Tibial nerve (tissue), 4 donors: ENCODE data around the gene SDR39U1. TPM values are rescaled to one million over a fixed set of nuclear protein-coding genes. Genes with fewer than 3 reads are reported as not detected.
A peak's percentile ranks its signal among the peaks of the same experiment; 100 is the strongest.
"Not testable (repeated sequence)": the region's sequence is repeated elsewhere in the genome, so short reads cannot be mapped to it uniquely, and the experiment has no call there.

Experiments used
- DNase-seq, 2 donors: peaks; one replicate each; pipeline ENCODE4 v3.0.0-alpha.2; 2019; ENCODE audit warnings: low spot score in 2 of 2
- H3K27ac ChIP-seq, 4 donors: fragments of 200-600 bp; sonication (generic) in 3 of 4; one replicate each; pipeline ENCODE4 v1.5.1; 2017 to 2019; ENCODE audit warnings: mild to moderate bottlenecking in 1 of 4
- H3K27me3 ChIP-seq, 2 donors: fragments of 200-600 bp; sonication (generic) in 1 of 2; one replicate each; pipeline versions ENCODE4 v1.5.1 to v1.6.0; 2017 to 2019
- H3K36me3 ChIP-seq, 3 donors: fragments of 200-600 bp; sonication (generic); one replicate each; pipeline ENCODE4 v1.5.1; 2018 to 2019
- H3K4me1 ChIP-seq, 4 donors: fragments of 200-600 bp; sonication (generic) in 3 of 4; one replicate each; pipeline ENCODE4 v1.5.1; 2017 to 2019
- H3K4me3 ChIP-seq, 4 donors: fragments of 200-600 bp; sonication (generic) in 3 of 4; one replicate each; pipeline ENCODE4 v1.5.1; 2017 to 2019; ENCODE audit warnings: mild to moderate bottlenecking in 1 of 4, moderate library complexity in 1 of 4
- H3K9me3 ChIP-seq, 4 donors: fragments of 200-600 bp; sonication (generic) in 3 of 4; one replicate each; pipeline ENCODE4 v1.5.1; 2017 to 2019
- EP300 ChIP-seq, 2 donors: sonication (generic); formaldehyde crosslinking; IDR thresholded peaks; one replicate each; pipeline ENCODE4 v1.6.1; 2017; ENCODE audit warnings: antibody characterized with exemption in 2 of 2, mild to moderate bottlenecking in 1 of 2
- POLR2A ChIP-seq, 2 donors: fragments of 450-650 bp; IDR thresholded peaks; one replicate each; pipeline ENCODE4 v1.6.1; 2017; ENCODE audit warnings: antibody characterized with exemption in 2 of 2, mild to moderate bottlenecking in 2 of 2, moderate library complexity in 2 of 2
- WGBS, 2 donors: methylation state at CpG; one replicate each; pipeline ENCODE4 v1.1.5; 2018; 5-methylcytosine and 5-hydroxymethylcytosine counted together
- total RNA-seq, 4 donors: library from RNA; depleted of rRNA; stranded (reverse); fragments of >200 nt; gene quantifications; one replicate each; pipeline ENCODE4 v1.1.0, GENCODE V29; 2016
- TF ChIP-seq, protein P1 (sequence below), 5 experiments: fragments of 200-600 bp in 3 of 5; fragments of 450-650 bp in 2 of 5; sonication (generic) in 3 of 5; IDR thresholded peaks; one replicate each; pipeline ENCODE4 v1.5.1; 2016 to 2019; ENCODE audit warnings: antibody characterized with exemption in 5 of 5, mild to moderate bottlenecking in 3 of 5, moderate library complexity in 2 of 5

Gene SDR39U1, protein sequence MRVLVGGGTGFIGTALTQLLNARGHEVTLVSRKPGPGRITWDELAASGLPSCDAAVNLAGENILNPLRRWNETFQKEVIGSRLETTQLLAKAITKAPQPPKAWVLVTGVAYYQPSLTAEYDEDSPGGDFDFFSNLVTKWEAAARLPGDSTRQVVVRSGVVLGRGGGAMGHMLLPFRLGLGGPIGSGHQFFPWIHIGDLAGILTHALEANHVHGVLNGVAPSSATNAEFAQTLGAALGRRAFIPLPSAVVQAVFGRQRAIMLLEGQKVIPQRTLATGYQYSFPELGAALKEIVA
- total RNA-seq: 10 to 100 TPM; 37.9 to 64.9 (median 60.8) TPM

DNA sequence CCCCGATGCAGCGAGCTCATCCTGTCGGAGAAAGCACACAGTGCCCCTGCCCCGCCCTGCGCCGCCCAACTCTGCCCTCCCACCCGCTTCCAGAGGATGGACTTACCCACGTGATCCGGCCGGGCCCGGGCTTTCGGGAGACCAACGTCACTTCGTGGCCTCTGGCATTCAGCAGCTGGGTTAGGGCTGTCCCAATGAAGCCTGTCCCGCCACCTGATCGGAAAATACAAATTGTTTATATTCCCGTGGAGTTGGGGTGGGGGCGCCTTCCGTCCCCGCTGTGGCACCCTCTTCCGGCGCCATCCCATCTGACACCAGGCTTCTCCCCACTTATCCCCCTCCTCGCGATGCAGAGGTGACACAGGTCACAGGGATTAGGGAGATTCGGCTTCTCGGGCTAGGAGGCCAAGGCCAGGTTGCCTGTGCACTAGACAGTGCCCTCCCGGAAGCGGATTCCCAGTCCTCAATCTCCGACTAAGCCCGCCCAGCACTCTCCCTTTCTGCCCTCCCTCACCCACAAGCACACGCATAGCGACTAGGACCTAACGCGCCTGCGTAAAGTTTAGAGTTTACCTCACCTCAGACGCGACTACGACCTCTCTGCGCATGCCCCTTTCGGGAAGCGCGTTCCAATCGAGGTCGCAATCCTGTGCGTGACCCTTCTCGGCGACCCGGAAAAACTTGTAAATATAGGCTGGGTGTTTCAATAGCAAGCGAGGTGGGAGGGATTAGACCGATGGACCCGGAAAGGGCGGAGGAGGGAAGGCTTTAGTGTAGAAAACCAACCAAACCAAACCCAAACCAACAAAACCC is at the start of gene SDR39U1:
TSS of gene SDR39U1 (minus strand) at position 537 of the 813 bp plus-strand sequence. CDS start at position 530, 7 bp downstream.
- WGBS, 2 donors: 0 to 1% methylated on average over 45 to 49 of the region's 52 CpGs
- Histone ChIP-seq H3K4me3 (peak within 1 kb of the TSS; percentile 58 to 90 (median 69)), H3K9me3 (no peaks in the 10 kb centered on the region), H3K36me3 (peaks cover 0 to 38% (median 16%) of the 10 kb centered on the region in 3 donors), H3K27ac (peak within 1 kb of the TSS; percentile 98 to 100 (median 98)), H3K4me1 (peaks cover 0 to 49% (median 21%) of the 10 kb centered on the region in 4 donors), H3K27me3 (no peaks in the 10 kb centered on the region)
- peak; percentile 91 to 96 for DNase-seq
- TF ChIP-seq EP300 (IDR thresholded peaks at IDR 0.05): peak; percentile 57 to 98
- TF ChIP-seq, protein P1, sequence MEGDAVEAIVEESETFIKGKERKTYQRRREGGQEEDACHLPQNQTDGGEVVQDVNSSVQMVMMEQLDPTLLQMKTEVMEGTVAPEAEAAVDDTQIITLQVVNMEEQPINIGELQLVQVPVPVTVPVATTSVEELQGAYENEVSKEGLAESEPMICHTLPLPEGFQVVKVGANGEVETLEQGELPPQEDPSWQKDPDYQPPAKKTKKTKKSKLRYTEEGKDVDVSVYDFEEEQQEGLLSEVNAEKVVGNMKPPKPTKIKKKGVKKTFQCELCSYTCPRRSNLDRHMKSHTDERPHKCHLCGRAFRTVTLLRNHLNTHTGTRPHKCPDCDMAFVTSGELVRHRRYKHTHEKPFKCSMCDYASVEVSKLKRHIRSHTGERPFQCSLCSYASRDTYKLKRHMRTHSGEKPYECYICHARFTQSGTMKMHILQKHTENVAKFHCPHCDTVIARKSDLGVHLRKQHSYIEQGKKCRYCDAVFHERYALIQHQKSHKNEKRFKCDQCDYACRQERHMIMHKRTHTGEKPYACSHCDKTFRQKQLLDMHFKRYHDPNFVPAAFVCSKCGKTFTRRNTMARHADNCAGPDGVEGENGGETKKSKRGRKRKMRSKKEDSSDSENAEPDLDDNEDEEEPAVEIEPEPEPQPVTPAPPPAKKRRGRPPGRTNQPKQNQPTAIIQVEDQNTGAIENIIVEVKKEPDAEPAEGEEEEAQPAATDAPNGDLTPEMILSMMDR (IDR thresholded peaks at IDR 0.05): peak in 2 of 5 experiments; percentile 21 to 26
- TF ChIP-seq POLR2A (IDR thresholded peaks at IDR 0.05): peak; percentile 81 to 95

DNA sequence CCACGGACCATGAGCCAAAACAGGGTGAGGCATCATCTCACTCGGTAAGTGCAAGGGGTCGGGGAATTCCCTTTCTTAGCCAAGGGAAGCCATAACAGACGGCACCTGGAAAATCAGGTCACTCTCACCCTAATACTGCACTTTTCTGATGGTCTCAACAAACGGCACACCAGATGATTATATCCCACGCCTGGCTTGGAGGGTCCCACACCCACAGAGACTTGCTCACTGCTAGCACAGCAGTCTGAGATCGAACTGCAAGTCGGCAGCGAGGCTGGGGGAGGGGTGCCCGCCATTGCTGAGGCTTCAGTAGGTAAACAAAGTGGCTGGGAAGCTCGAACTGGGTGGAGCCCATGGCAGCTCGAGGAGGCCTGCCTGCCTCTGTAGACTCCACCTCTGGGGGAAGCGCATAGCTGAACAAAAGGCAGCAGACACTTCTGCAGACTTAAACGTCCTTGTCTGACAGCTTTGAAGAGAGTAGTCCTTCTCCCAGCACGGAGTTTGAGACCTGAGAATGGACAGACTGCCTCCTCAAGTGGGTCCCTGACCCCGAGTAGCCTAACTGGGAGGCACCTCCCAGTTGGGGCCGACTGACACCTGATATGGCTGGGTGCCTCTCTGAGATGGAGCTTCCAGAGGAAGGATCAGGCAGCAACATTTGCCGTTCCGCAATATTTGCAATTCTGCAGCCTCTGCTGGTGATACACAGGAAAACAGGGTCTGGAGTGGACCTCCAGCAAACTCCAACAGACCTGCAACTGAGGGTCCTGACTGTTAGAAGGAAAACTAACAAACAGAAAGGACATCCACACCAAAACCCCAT is 49.2 kb upstream of the SDR39U1 start:
- H3K27me3 ChIP-seq, DNase-seq, H3K4me3 ChIP-seq, H3K4me1 ChIP-seq, H3K36me3 ChIP-seq, H3K27ac ChIP-seq: not testable (repeated sequence)
- peaks cover 0 to 25% (median 0%) of the 10 kb centered on the region in 4 donors for H3K9me3 ChIP-seq
- 79 to 83% methylated on average over 18 to 19 of the region's 19 CpGs for WGBS, 2 donors

DNA sequence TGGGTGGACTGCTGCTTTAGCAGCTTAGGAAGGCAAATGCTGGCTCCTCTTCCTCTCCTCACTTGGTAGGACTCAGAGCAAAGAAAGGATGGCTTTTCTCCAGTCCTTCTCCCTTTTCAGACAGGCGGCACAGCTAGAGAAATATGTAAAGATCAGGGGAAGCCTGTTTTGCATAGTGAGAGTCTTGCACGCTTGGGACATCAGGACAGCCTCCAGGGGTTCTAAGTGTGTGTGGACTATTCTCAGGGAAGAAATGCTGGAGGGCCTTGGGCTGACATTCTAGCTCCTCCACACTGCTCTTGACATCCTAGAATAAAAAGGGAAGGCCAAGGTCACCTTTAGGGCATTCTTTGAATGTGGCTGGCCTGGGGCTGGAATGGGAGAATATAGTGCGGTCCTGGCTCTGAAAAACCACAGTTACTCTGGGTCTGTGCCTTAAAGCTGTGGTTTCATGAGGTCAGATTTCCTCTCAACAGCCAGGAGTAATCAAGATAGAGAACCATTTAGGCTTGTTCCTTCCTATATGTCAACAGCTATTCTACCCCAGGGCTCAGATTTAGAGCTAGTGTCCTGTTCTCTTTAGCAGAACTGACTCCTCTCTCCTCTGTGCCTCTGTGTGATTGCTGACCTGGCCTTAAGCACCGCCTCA is 41.2 kb upstream of the SDR39U1 start:
- H3K4me1 ChIP-seq: no peaks in the 10 kb centered on the region
- H3K27me3 ChIP-seq: no peaks in the 10 kb centered on the region
- 51 to 66% methylated on average over 4 of the region's 4 CpGs for WGBS, 2 donors
- H3K36me3 ChIP-seq: no peaks in the 10 kb centered on the region
- DNase-seq: no peak
- H3K9me3 ChIP-seq: peaks cover 0 to 3% (median 0%) of the 10 kb centered on the region in 4 donors
- no peak for TF ChIP-seq POLR2A (IDR thresholded peaks at IDR 0.05)
- TF ChIP-seq, protein P1 (IDR thresholded peaks at IDR 0.05): no peak
- no peak for TF ChIP-seq EP300 (IDR thresholded peaks at IDR 0.05)
- no peak overlapping the region for H3K4me3 ChIP-seq
- H3K27ac ChIP-seq: no peak overlapping the region

DNA sequence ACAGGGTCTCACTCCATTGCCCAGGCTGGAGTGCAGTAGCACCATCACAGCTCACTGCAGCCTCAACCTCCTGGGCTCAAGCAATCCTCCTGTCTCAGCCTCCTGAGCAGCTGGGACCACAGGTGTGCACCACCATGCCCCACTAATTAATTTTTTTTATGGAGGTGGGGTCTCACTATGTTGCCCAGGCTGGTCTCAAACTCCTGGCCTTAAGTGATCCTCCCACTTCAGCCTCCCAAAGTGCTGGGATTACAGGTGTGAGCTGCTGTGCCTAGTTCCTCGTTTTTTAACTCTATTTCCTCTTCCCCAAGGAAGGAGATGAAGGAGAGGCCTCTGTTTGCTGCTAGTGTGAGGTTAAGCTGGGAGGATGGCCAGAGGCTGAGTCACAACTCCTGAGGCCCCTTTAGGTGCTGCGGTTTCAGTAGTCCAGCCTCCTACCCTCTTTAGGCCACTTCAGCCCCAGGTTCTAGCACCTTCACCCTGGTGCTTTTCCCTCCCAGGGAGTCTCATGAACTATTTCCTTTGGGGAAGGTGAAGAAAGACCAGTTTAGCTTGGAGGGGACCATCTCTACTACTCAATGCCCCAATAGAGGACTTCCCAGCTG is 40.2 kb upstream of the SDR39U1 start:
- H3K4me1 ChIP-seq, H3K27me3 ChIP-seq, H3K4me3 ChIP-seq, DNase-seq, H3K9me3 ChIP-seq, H3K36me3 ChIP-seq, H3K27ac ChIP-seq: not testable (repeated sequence)
- WGBS, 2 donors: 55 to 81% methylated on average over 2 of the region's 2 CpGs

DNA sequence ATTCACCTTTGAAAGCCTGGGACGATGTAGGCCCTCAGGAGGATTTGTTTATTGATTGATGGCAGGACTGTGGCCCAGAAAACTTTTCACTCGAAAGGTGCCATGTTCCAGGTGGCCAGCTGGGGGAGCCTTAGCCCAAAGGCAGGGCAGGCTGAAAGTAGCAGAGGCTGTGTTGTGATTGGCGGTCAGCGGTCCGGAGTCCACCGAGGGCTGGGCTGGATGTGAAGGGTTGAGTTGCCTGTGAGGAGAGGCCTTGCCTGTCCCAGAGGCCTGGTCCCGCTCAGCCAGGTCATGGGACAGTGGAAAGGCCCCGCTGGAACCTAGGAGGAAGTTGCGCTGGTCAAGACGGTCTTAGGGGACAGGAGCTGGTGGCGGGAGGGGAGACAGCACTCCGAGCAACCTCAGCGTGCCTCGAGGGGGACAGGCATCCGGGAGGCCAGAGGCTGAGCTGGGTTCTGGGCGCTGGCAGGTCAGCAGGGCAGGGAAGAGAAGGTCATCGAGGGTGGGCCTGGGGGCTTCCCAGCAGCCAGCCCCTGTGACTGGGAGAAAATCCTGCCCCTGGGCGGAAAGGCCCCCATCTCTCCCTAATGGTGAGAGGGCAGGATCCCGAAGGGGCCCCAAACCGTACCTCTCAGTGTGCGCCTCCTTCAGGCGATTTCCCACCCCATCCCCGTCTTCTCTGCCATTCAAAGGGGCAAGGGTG is 39.2 kb upstream of the SDR39U1 start:
- no peaks in the 10 kb centered on the region for H3K4me1 ChIP-seq
- no peaks in the 10 kb centered on the region for H3K36me3 ChIP-seq
- TF ChIP-seq POLR2A (IDR thresholded peaks at IDR 0.05) (no peak), EP300 (IDR thresholded peaks at IDR 0.05) (no peak)
- TF ChIP-seq, protein P1 (IDR thresholded peaks at IDR 0.05): peak in 2 of 5 experiments; percentile 7 to 50
- no peak overlapping the region for H3K4me3 ChIP-seq
- DNase-seq: no peak
- 43 to 57% methylated on average over 23 of the region's 23 CpGs for WGBS, 2 donors
- no peak overlapping the region for H3K27ac ChIP-seq
- H3K9me3 ChIP-seq: peaks cover 0 to 3% (median 0%) of the 10 kb centered on the region in 4 donors
- H3K27me3 ChIP-seq: no peaks in the 10 kb centered on the region

DNA sequence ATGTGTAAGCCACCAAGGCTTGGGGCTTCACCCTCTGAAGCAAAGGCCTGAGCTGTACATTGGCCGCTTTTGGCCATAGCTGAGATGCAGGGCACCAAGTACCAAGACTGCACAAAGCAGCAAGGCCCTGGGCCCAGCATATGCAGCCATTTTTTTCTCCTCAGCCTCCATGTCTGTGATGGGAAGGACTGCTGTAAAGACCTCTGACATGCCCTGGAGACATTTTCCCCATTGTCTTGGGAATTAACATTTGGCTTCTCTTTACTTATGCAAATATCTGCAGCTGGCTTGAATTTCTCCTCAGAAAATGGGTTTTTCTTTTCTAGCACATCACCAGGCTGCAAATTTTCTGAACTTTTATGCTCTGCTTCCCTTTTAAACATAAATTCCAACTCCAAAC is 37.4 kb upstream of the SDR39U1 start:
- H3K36me3 ChIP-seq, H3K4me3 ChIP-seq, DNase-seq, H3K9me3 ChIP-seq, H3K27ac ChIP-seq, H3K4me1 ChIP-seq, H3K27me3 ChIP-seq: not testable (repeated sequence)
- WGBS, 2 donors: 0 to 29% methylated on average over 1 of the region's 1 CpG
